ENCODE measurements around the gene ALCAM.

ALCAM gene

GRCh38 chr3:105559856-105560255 is 193.1 kb downstream of the ALCAM start:
- Histone ChIP-seq H3K27ac (ENCODE audit: insufficient read depth, low read length, poor library complexity, severe bottlenecking) (no peak overlapping the region), H3K4me3 (ENCODE audit: insufficient read depth, low read depth, low read length, poor library complexity, severe bottlenecking) (no peak overlapping the region), H3K27me3 (replicated peaks; ENCODE audit: control insufficient read depth, insufficient read depth, low read length, poor library complexity, severe bottlenecking) (no peaks in the 10 kb centered on the region), H3K36me3 (ENCODE audit: control insufficient read depth, insufficient read depth, low read length) (no peaks in the 10 kb centered on the region), H3K4me1 (ENCODE audit: control insufficient read depth, insufficient read depth, low read length, poor library complexity, severe bottlenecking) (no peaks in the 10 kb centered on the region), H3K9me3 (ENCODE audit: control insufficient read depth, low read length) (no peaks in the 10 kb centered on the region)
- DNase-seq: no peak

GRCh38 chr3:105561876-105562275 is 195.2 kb downstream of the ALCAM start:
- no peaks in the 10 kb centered on the region for H3K36me3 ChIP-seq (ENCODE audit: control insufficient read depth, insufficient read depth, low read length)
- no peaks in the 10 kb centered on the region for H3K4me1 ChIP-seq (ENCODE audit: control insufficient read depth, insufficient read depth, low read length, poor library complexity, severe bottlenecking)
- H3K9me3 ChIP-seq (ENCODE audit: control insufficient read depth, low read length): no peaks in the 10 kb centered on the region
- no peaks in the 10 kb centered on the region for H3K27me3 ChIP-seq (replicated peaks; ENCODE audit: control insufficient read depth, insufficient read depth, low read length, poor library complexity, severe bottlenecking)
- DNase-seq: no peak
- H3K4me3 ChIP-seq (ENCODE audit: insufficient read depth, low read depth, low read length, poor library complexity, severe bottlenecking): no peak overlapping the region
- H3K27ac ChIP-seq (ENCODE audit: insufficient read depth, low read length, poor library complexity, severe bottlenecking): no peak overlapping the region

GRCh38 chr3:105564546-105565288 is 198.0 kb downstream of the ALCAM start:
- no peak for DNase-seq
- Histone ChIP-seq H3K4me1 (ENCODE audit: control insufficient read depth, insufficient read depth, low read length, poor library complexity, severe bottlenecking) (no peaks in the 10 kb centered on the region), H3K9me3 (ENCODE audit: control insufficient read depth, low read length) (no peaks in the 10 kb centered on the region), H3K36me3 (ENCODE audit: control insufficient read depth, insufficient read depth, low read length) (no peaks in the 10 kb centered on the region), H3K27ac (ENCODE audit: insufficient read depth, low read length, poor library complexity, severe bottlenecking) (no peak overlapping the region), H3K27me3 (replicated peaks; ENCODE audit: control insufficient read depth, insufficient read depth, low read length, poor library complexity, severe bottlenecking) (no peaks in the 10 kb centered on the region), H3K4me3 (ENCODE audit: insufficient read depth, low read depth, low read length, poor library complexity, severe bottlenecking) (no peak overlapping the region)

GRCh38 chr3:105571005-105571404 is 204.3 kb downstream of the ALCAM start:
- Histone ChIP-seq H3K27me3 (replicated peaks; ENCODE audit: control insufficient read depth, insufficient read depth, low read length, poor library complexity, severe bottlenecking) (no peaks in the 10 kb centered on the region), H3K9me3 (ENCODE audit: control insufficient read depth, low read length) (no peaks in the 10 kb centered on the region), H3K36me3 (ENCODE audit: control insufficient read depth, insufficient read depth, low read length) (no peaks in the 10 kb centered on the region), H3K27ac (ENCODE audit: insufficient read depth, low read length, poor library complexity, severe bottlenecking) (no peak overlapping the region), H3K4me1 (ENCODE audit: control insufficient read depth, insufficient read depth, low read length, poor library complexity, severe bottlenecking) (no peaks in the 10 kb centered on the region), H3K4me3 (ENCODE audit: insufficient read depth, low read depth, low read length, poor library complexity, severe bottlenecking) (no peak overlapping the region)
- DNase-seq: no peak

- H3K27ac ChIP-seq (ENCODE audit: insufficient read depth, low read length, poor library complexity, severe bottlenecking): no peak overlapping the region
These were observed 205.8 kb downstream of the ALCAM start for GRCh38 chr3:105572501-105572900.

GRCh38 chr3:105579439-105579838 is 212.7 kb downstream of the ALCAM start:
- Histone ChIP-seq H3K27ac (ENCODE audit: insufficient read depth, low read length, poor library complexity, severe bottlenecking) (no peak overlapping the region), H3K27me3 (replicated peaks; ENCODE audit: control insufficient read depth, insufficient read depth, low read length, poor library complexity, severe bottlenecking) (no peaks in the 10 kb centered on the region), H3K36me3 (ENCODE audit: control insufficient read depth, insufficient read depth, low read length) (no peaks in the 10 kb centered on the region), H3K4me3 (ENCODE audit: insufficient read depth, low read depth, low read length, poor library complexity, severe bottlenecking) (no peak overlapping the region), H3K4me1 (ENCODE audit: control insufficient read depth, insufficient read depth, low read length, poor library complexity, severe bottlenecking) (no peaks in the 10 kb centered on the region), H3K9me3 (ENCODE audit: control insufficient read depth, low read length) (no peaks in the 10 kb centered on the region)
- DNase-seq: no peak

More at GRCh38 chr3:105572501-105572900, 205.8 kb downstream of the ALCAM start:
- DNase-seq: no peak
- Histone ChIP-seq H3K4me3 (ENCODE audit: insufficient read depth, low read depth, low read length, poor library complexity, severe bottlenecking) (no peak overlapping the region), H3K9me3 (ENCODE audit: control insufficient read depth, low read length) (no peaks in the 10 kb centered on the region), H3K36me3 (ENCODE audit: control insufficient read depth, insufficient read depth, low read length) (no peaks in the 10 kb centered on the region), H3K27me3 (replicated peaks; ENCODE audit: control insufficient read depth, insufficient read depth, low read length, poor library complexity, severe bottlenecking) (no peaks in the 10 kb centered on the region), H3K4me1 (ENCODE audit: control insufficient read depth, insufficient read depth, low read length, poor library complexity, severe bottlenecking) (no peaks in the 10 kb centered on the region)

GRCh38 chr3:105580296-105580965 is 213.7 kb downstream of the ALCAM start:
- H3K36me3 ChIP-seq (ENCODE audit: control insufficient read depth, insufficient read depth, low read length): no peaks in the 10 kb centered on the region
- H3K27ac ChIP-seq (ENCODE audit: insufficient read depth, low read length, poor library complexity, severe bottlenecking): no peak overlapping the region
- H3K9me3 ChIP-seq (ENCODE audit: control insufficient read depth, low read length): no peaks in the 10 kb centered on the region
- no peaks in the 10 kb centered on the region for H3K4me1 ChIP-seq (ENCODE audit: control insufficient read depth, insufficient read depth, low read length, poor library complexity, severe bottlenecking)
- H3K27me3 ChIP-seq (replicated peaks; ENCODE audit: control insufficient read depth, insufficient read depth, low read length, poor library complexity, severe bottlenecking): no peaks in the 10 kb centered on the region
- DNase-seq: no peak
- H3K4me3 ChIP-seq (ENCODE audit: insufficient read depth, low read depth, low read length, poor library complexity, severe bottlenecking): no peak overlapping the region

- no peak overlapping the region for H3K4me3 ChIP-seq (ENCODE audit: insufficient read depth, low read depth, low read length, poor library complexity, severe bottlenecking)
- H3K9me3 ChIP-seq (ENCODE audit: control insufficient read depth, low read length): no peaks in the 10 kb centered on the region
- H3K36me3 ChIP-seq (ENCODE audit: control insufficient read depth, insufficient read depth, low read length): no peaks in the 10 kb centered on the region
- DNase-seq: no peak
- H3K4me1 ChIP-seq (ENCODE audit: control insufficient read depth, insufficient read depth, low read length, poor library complexity, severe bottlenecking): no peaks in the 10 kb centered on the region
- no peak overlapping the region for H3K27ac ChIP-seq (ENCODE audit: insufficient read depth, low read length, poor library complexity, severe bottlenecking)
- H3K27me3 ChIP-seq (replicated peaks; ENCODE audit: control insufficient read depth, insufficient read depth, low read length, poor library complexity, severe bottlenecking): no peaks in the 10 kb centered on the region
These were observed 215.3 kb downstream of the ALCAM start for GRCh38 chr3:105582015-105582414.

- DNase-seq: no peak
- Histone ChIP-seq H3K36me3 (ENCODE audit: control insufficient read depth, insufficient read depth, low read length) (no peaks in the 10 kb centered on the region), H3K9me3 (ENCODE audit: control insufficient read depth, low read length) (no peaks in the 10 kb centered on the region), H3K4me3 (ENCODE audit: insufficient read depth, low read depth, low read length, poor library complexity, severe bottlenecking) (no peak overlapping the region), H3K4me1 (ENCODE audit: control insufficient read depth, insufficient read depth, low read length, poor library complexity, severe bottlenecking) (no peaks in the 10 kb centered on the region), H3K27ac (ENCODE audit: insufficient read depth, low read length, poor library complexity, severe bottlenecking) (no peak overlapping the region), H3K27me3 (replicated peaks; ENCODE audit: control insufficient read depth, insufficient read depth, low read length, poor library complexity, severe bottlenecking) (no peaks in the 10 kb centered on the region)
These were observed 217.5 kb downstream of the ALCAM start for GRCh38 chr3:105584003-105584790.

GRCh38 chr3:105593315-105593714 is 226.6 kb downstream of the ALCAM start:
- Histone ChIP-seq H3K9me3 (ENCODE audit: control insufficient read depth, low read length) (no peaks in the 10 kb centered on the region), H3K27me3 (replicated peaks; ENCODE audit: control insufficient read depth, insufficient read depth, low read length, poor library complexity, severe bottlenecking) (no peaks in the 10 kb centered on the region), H3K27ac (ENCODE audit: insufficient read depth, low read length, poor library complexity, severe bottlenecking) (no peak overlapping the region), H3K4me1 (ENCODE audit: control insufficient read depth, insufficient read depth, low read length, poor library complexity, severe bottlenecking) (no peaks in the 10 kb centered on the region), H3K4me3 (ENCODE audit: insufficient read depth, low read depth, low read length, poor library complexity, severe bottlenecking) (no peak overlapping the region), H3K36me3 (ENCODE audit: control insufficient read depth, insufficient read depth, low read length) (no peaks in the 10 kb centered on the region)
- no peak for DNase-seq

Data from effector memory CD4-positive, alpha-beta T cell (primary cell).